ENCODE data around the gene PXN. TPM values are rescaled to one million over a fixed set of nuclear protein-coding genes. Genes with fewer than 3 reads are reported as not detected.

Gene PXN
- total RNA-seq, 1 experiment from 2014 or later = 156 TPM

DNA sequence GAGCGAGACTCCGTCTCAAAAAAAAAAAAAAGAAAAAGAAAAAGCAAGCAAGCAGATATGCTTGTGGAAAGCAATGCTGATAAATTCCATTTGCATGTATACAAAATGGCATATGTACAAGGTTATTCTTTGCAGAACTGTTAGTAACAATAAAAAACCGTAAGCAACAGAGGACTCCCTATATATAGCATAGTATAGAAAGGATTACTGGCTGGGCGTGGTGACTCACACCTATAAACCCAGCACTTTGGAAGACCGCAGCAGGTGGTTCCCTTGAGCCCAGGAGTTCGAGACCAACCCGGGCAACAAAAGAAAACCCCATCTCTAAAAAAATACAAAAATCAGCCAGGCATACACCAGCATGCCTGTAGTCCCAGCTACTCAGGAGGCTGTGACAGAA is 84.6 kb downstream of the PXN start:
- no peaks in the 10 kb centered on the region for H3K9me3 Mint-ChIP-seq (ENCODE audit: low read depth, unreplicated experiment)
- no peaks in the 10 kb centered on the region for H3K4me1 Mint-ChIP-seq (ENCODE audit: low read depth, unreplicated experiment)
- BruUV-seq (replicated peaks) = no TSS peak
- H3K27me3 Mint-ChIP-seq (ENCODE audit: unreplicated experiment) = no peaks in the 10 kb centered on the region
- peaks cover 82% of the 10 kb centered on the region for H3K36me3 Mint-ChIP-seq (ENCODE audit: insufficient read depth, unreplicated experiment)
- CTCF ChIA-PET = no interaction called here
- no peak overlapping the region for H3K27ac Mint-ChIP-seq (ENCODE audit: unreplicated experiment)
- intact Hi-C loops (cut with micrococcal nuclease; ENCODE audit: unreplicated experiment) = no loop called here
- no peak for DNase-seq
- H3K4me3 Mint-ChIP-seq (ENCODE audit: low read depth, unreplicated experiment) = no peak overlapping the region
- TF ChIP-seq, protein P1, sequence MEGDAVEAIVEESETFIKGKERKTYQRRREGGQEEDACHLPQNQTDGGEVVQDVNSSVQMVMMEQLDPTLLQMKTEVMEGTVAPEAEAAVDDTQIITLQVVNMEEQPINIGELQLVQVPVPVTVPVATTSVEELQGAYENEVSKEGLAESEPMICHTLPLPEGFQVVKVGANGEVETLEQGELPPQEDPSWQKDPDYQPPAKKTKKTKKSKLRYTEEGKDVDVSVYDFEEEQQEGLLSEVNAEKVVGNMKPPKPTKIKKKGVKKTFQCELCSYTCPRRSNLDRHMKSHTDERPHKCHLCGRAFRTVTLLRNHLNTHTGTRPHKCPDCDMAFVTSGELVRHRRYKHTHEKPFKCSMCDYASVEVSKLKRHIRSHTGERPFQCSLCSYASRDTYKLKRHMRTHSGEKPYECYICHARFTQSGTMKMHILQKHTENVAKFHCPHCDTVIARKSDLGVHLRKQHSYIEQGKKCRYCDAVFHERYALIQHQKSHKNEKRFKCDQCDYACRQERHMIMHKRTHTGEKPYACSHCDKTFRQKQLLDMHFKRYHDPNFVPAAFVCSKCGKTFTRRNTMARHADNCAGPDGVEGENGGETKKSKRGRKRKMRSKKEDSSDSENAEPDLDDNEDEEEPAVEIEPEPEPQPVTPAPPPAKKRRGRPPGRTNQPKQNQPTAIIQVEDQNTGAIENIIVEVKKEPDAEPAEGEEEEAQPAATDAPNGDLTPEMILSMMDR (IDR thresholded peaks at IDR 0.05; ENCODE audit: unreplicated experiment) = no peak

DNA sequence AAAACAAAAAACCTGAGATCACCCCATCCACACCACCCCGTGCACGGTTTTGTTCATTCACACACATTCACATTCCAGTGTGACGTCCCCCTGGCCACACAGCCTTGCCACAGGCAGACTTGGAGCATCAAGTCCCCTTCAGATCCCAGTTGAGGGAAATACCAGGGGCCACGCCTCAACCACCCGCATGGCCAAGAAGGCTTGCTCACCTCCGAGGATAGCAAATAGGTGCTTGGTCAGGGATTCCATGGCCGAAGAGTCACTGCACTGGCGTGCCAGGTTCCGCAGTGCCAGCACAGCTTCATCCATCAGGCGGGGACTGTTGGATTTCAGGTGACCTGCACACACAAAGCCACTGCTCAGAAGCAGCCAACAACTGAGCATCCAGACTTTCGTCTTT is 90.0 kb downstream of the PXN start:
- intact Hi-C loops (cut with micrococcal nuclease; ENCODE audit: unreplicated experiment) = no loop called here
- Mint-ChIP-seq H3K36me3 (ENCODE audit: insufficient read depth, unreplicated experiment) (peaks cover 70% of the 10 kb centered on the region), H3K4me3 (ENCODE audit: low read depth, unreplicated experiment) (no peak overlapping the region), H3K9me3 (ENCODE audit: low read depth, unreplicated experiment) (no peaks in the 10 kb centered on the region), H3K4me1 (ENCODE audit: low read depth, unreplicated experiment) (no peaks in the 10 kb centered on the region), H3K27me3 (ENCODE audit: unreplicated experiment) (no peaks in the 10 kb centered on the region), H3K27ac (ENCODE audit: unreplicated experiment) (no peak overlapping the region)
- DNase-seq = no peak
- CTCF ChIA-PET = no interaction called here
- BruUV-seq (replicated peaks) = no TSS peak
- TF ChIP-seq, protein P1 (IDR thresholded peaks at IDR 0.05; ENCODE audit: unreplicated experiment) = no peak

DNA sequence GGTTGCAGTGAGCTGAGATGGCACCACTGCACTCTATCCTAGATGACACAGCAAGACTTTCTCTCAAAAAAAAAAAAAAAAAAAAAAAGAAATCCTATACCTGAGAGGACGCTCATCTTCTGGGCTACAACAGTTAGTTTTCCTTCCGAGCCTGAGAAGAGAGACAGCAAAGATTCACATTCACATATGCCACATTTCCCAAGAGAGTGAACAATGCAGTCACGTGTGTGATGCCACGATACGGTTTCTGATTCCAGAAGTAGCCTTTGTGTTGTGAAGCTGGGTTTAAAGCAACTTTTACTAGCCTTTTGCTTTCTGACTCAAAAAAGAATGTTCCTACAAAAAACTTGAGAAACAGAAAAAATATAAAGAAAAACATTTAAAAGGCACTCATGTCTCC is 90.5 kb downstream of the PXN start:
- TF ChIP-seq, protein P1 (IDR thresholded peaks at IDR 0.05; ENCODE audit: unreplicated experiment) = no peak
- Mint-ChIP-seq H3K27me3 (ENCODE audit: unreplicated experiment) (no peaks in the 10 kb centered on the region), H3K9me3 (ENCODE audit: low read depth, unreplicated experiment) (no peaks in the 10 kb centered on the region), H3K36me3 (ENCODE audit: insufficient read depth, unreplicated experiment) (peaks cover 70% of the 10 kb centered on the region), H3K4me3 (ENCODE audit: low read depth, unreplicated experiment) (no peak overlapping the region), H3K4me1 (ENCODE audit: low read depth, unreplicated experiment) (no peaks in the 10 kb centered on the region), H3K27ac (ENCODE audit: unreplicated experiment) (no peak overlapping the region)
- BruUV-seq (replicated peaks) = no TSS peak
- DNase-seq = no peak
- intact Hi-C loops (cut with micrococcal nuclease; ENCODE audit: unreplicated experiment) = no loop called here
- CTCF ChIA-PET = no interaction called here

DNA sequence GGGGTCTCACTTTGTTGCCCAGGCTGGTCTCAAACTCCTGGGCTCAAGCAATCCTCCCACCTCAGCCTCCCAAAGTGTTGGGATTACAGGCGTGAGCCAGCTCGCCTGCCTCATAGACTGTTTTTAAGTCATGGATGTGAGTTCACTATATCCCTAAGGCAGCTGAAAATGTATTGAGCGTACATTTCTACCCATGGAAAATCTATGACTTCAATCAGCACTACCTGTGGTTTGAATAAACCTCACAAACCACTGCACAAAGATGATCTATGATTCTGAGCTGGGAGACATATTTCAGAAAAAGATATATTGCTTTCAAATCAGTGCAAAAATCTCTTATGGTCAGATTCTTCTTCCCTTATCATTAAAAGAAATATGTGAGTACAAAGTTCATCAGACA is 93.5 kb downstream of the PXN start:
- TF ChIP-seq, protein P1 (IDR thresholded peaks at IDR 0.05; ENCODE audit: unreplicated experiment) = no peak
- CTCF ChIA-PET = interaction anchor here (0.9 kb wide), 1 partner anchor 53 kb away, joined by 4 read pairs; no protein-coding TSS in a partner anchor
- no peak overlapping the region for H3K4me3 Mint-ChIP-seq (ENCODE audit: low read depth, unreplicated experiment)
- H3K36me3 Mint-ChIP-seq (ENCODE audit: insufficient read depth, unreplicated experiment) = peaks cover 61% of the 10 kb centered on the region
- intact Hi-C loops (cut with micrococcal nuclease; ENCODE audit: unreplicated experiment) = no loop called here
- no peaks in the 10 kb centered on the region for H3K9me3 Mint-ChIP-seq (ENCODE audit: low read depth, unreplicated experiment)
- no peak for DNase-seq
- no peaks in the 10 kb centered on the region for H3K27me3 Mint-ChIP-seq (ENCODE audit: unreplicated experiment)
- BruUV-seq (replicated peaks) = no TSS peak
- H3K4me1 Mint-ChIP-seq (ENCODE audit: low read depth, unreplicated experiment) = no peaks in the 10 kb centered on the region
- no peak overlapping the region for H3K27ac Mint-ChIP-seq (ENCODE audit: unreplicated experiment)

Measured in Calu3 (cell line).